Type B pancreatic cell (in vitro differentiated cells): ENCODE measurements around the gene IQSEC1. TPM values are rescaled to one million over a fixed set of nuclear protein-coding genes. Genes with fewer than 3 reads are reported as not detected.

Experiments used
- DNase-seq: peaks from one replicate; pipeline ENCODE4 v3.0.0; 2021; ENCODE audit warnings: mixed read lengths; ENCODE audit not compliant: unreplicated experiment; ENCODE audit errors: extremely low spot score
- H3K27ac Mint-ChIP-seq: 2 replicates; pipeline ENCODE4 v1.8.0; 2021; ENCODE audit warnings: mild to moderate bottlenecking, mixed read lengths
- H3K27me3 Mint-ChIP-seq: 2 replicates; pipeline ENCODE4 v1.8.0; 2021; ENCODE audit warnings: mixed read lengths
- H3K36me3 Mint-ChIP-seq: 2 replicates; pipeline ENCODE4 v1.8.0; 2021; ENCODE audit warnings: mixed read lengths
- H3K4me1 Mint-ChIP-seq: one replicate; pipeline ENCODE4 v1.8.0; 2021; ENCODE audit warnings: mixed read lengths; ENCODE audit not compliant: unreplicated experiment
- H3K4me3 Mint-ChIP-seq: 2 replicates; pipeline ENCODE4 v1.8.0; 2021; ENCODE audit warnings: mild to moderate bottlenecking, mixed read lengths
- H3K9me3 Mint-ChIP-seq: 2 replicates; pipeline ENCODE4 v1.8.0; 2021; ENCODE audit warnings: mixed read lengths
- CTCF ChIP-seq: fragments of 200-600 bp; sonication (generic); conservative IDR thresholded peaks from 2 replicates; pipeline ENCODE4 v1.5.0; 2021; ENCODE audit warnings: antibody characterized with exemption, mild to moderate bottlenecking
- total RNA-seq: library from RNA; stranded (reverse); gene quantifications from 2 replicates; pipeline ENCODE4 v1.2.1, GENCODE V29; 2021; ENCODE audit warnings: low replicate concordance

Gene IQSEC1
- total RNA-seq, 1 donor from 2014 or later: 33.1 TPM

GRCh38 chr3:13051581-13051980, 21.6 kb downstream of the IQSEC1 start:
- TF ChIP-seq CTCF: no peak
- DNase-seq: no peak
- Mint-ChIP-seq H3K4me3 (no peak overlapping the region), H3K4me1 (peaks cover 11% of the 10 kb centered on the region), H3K27me3 (peaks cover 2% of the 10 kb centered on the region), H3K27ac (no peak overlapping the region), H3K36me3 (no peaks in the 10 kb centered on the region), H3K9me3 (no peaks in the 10 kb centered on the region)

GRCh38 chr3:13051066-13051465, 22.2 kb downstream of the IQSEC1 start:
- Mint-ChIP-seq H3K9me3 (no peaks in the 10 kb centered on the region), H3K27me3 (peaks cover 3% of the 10 kb centered on the region), H3K4me1 (peaks cover 16% of the 10 kb centered on the region), H3K36me3 (no peaks in the 10 kb centered on the region), H3K4me3 (no peak overlapping the region), H3K27ac (no peak overlapping the region)
- no peak for DNase-seq
- no peak for TF ChIP-seq CTCF

GRCh38 chr3:13050446-13050845, 22.8 kb downstream of the IQSEC1 start:
- no peak overlapping the region for H3K27ac Mint-ChIP-seq
- no peak for TF ChIP-seq CTCF
- H3K4me3 Mint-ChIP-seq: no peak overlapping the region
- H3K9me3 Mint-ChIP-seq: no peaks in the 10 kb centered on the region
- no peak for DNase-seq
- peaks cover 21% of the 10 kb centered on the region for H3K4me1 Mint-ChIP-seq
- peaks cover 3% of the 10 kb centered on the region for H3K27me3 Mint-ChIP-seq
- H3K36me3 Mint-ChIP-seq: no peaks in the 10 kb centered on the region

GRCh38 chr3:13049400-13049799, 23.8 kb downstream of the IQSEC1 start:
- H3K27ac Mint-ChIP-seq: no peak overlapping the region
- TF ChIP-seq CTCF: no peak
- no peak overlapping the region for H3K4me3 Mint-ChIP-seq
- DNase-seq: no peak
- no peaks in the 10 kb centered on the region for H3K9me3 Mint-ChIP-seq
- no peaks in the 10 kb centered on the region for H3K36me3 Mint-ChIP-seq
- peaks cover 24% of the 10 kb centered on the region for H3K4me1 Mint-ChIP-seq
- peaks cover 3% of the 10 kb centered on the region for H3K27me3 Mint-ChIP-seq

- no peak overlapping the region for H3K27ac Mint-ChIP-seq
- no peak for TF ChIP-seq CTCF
- peaks cover 8% of the 10 kb centered on the region for H3K27me3 Mint-ChIP-seq
- H3K36me3 Mint-ChIP-seq: no peaks in the 10 kb centered on the region
- no peaks in the 10 kb centered on the region for H3K9me3 Mint-ChIP-seq
- H3K4me3 Mint-ChIP-seq: no peak overlapping the region
- no peak for DNase-seq
- peaks cover 34% of the 10 kb centered on the region for H3K4me1 Mint-ChIP-seq
Measured at GRCh38 chr3:13047296-13048165, 25.7 kb downstream of the IQSEC1 start.
